Endothelial cell of umbilical vein (primary cell): ENCODE measurements around the gene CDC42. TPM values are rescaled to one million over a fixed set of nuclear protein-coding genes. Genes with fewer than 3 reads are reported as not detected.

Experiments
- BruUV-seq: library from RNA; stranded (reverse); fragments of 400-500 nt; replicated peaks from 2 replicates; lab custom pipeline; 2021; lab: Mats Ljungman, UMichigan
- CTCF ChIA-PET: fragments of 300-600, 350-600 bp; sonication (Branson Sonifier 250); formaldehyde crosslinking; loops from one replicate; lab custom pipeline; 2021; ENCODE audit warnings: antibody characterized with exemption, inconsistent platforms; lab: Charles Lee
- POLR2A ChIA-PET: fragments of 300-600, 350-600 bp; sonication (Branson Sonifier 250); formaldehyde crosslinking; loops from one replicate; lab custom pipeline; 2021; ENCODE audit warnings: antibody characterized with exemption, inconsistent platforms; lab: Charles Lee
- DNase-seq: peaks from one replicate; pipeline ENCODE4 v3.0.0-alpha.2; 2011; ENCODE audit warnings: low read depth, low spot score
- FAIRE-seq: peaks from 2 replicates; lab custom pipeline; 2011; peaks lifted over from hg19 to GRCh38; lab: Jason Lieb, UNC
- H2AFZ ChIP-seq: 2 replicates; pipeline ENCODE4 v1.6.0; 2012; ENCODE audit warnings: low read depth, low read length, control low read depth, inconsistent platforms
- H3K27ac ChIP-seq: 2 replicates; pipeline ENCODE4 v1.5.1; 2011; ENCODE audit warnings: low read depth, mild to moderate bottlenecking, control low read depth, low read length, moderate library complexity; ENCODE audit not compliant: insufficient read depth
- H3K27me3 ChIP-seq, 2 experiments: 2 replicates each; pipeline versions ENCODE4 v1.6.0 to v1.6.1; 2011; ENCODE audit warnings: low read length in 2 of 2, mixed read lengths in 1 of 2; ENCODE audit not compliant: control insufficient read depth in 2 of 2, insufficient read depth in 2 of 2
- H3K36me3 ChIP-seq, 2 experiments: 2 replicates in 1 of 2; 3 replicates in 1 of 2; pipeline ENCODE4 v1.5.1; 2011; ENCODE audit warnings: low read length in 2 of 2, mild to moderate bottlenecking in 1 of 2, moderate library complexity in 1 of 2; ENCODE audit not compliant: control insufficient read depth in 2 of 2, insufficient read depth in 2 of 2; ENCODE audit errors: extremely low read depth in 1 of 2
- H3K4me1 ChIP-seq: 3 replicates; pipeline ENCODE4 v1.5.1; 2011; ENCODE audit warnings: mild to moderate bottlenecking, low read length; ENCODE audit not compliant: control insufficient read depth, insufficient read depth; ENCODE audit errors: extremely low read depth
- H3K4me2 ChIP-seq: 2 replicates; pipeline ENCODE4 v1.6.1; 2011; ENCODE audit warnings: low read length, control low read depth, mixed read lengths; ENCODE audit not compliant: insufficient read depth
- H3K4me3 ChIP-seq, 3 experiments: fragments of 200-600 bp in 1 of 3; sonication (generic), shearing (Covaris generic) in 1 of 3; replicated peaks in 1 of 3; 2 replicates each; pipeline ENCODE4 v1.5.1; 2011 to 2016; ENCODE audit warnings: control low read depth in 3 of 3, low read length in 3 of 3, mild to moderate bottlenecking in 2 of 3, inconsistent platforms in 1 of 3, low read depth in 1 of 3, moderate library complexity in 1 of 3; ENCODE audit not compliant: insufficient read depth in 1 of 3
- H3K79me2 ChIP-seq: 2 replicates; pipeline ENCODE4 v1.6.0; 2012; ENCODE audit warnings: low read length, inconsistent platforms; ENCODE audit not compliant: control insufficient read depth, insufficient read depth
- H3K9ac ChIP-seq: replicated peaks from 2 replicates; pipeline ENCODE3; 2011; ENCODE audit warnings: low read length, control low read depth; ENCODE audit not compliant: insufficient read depth; ENCODE audit errors: extremely low read depth
- H3K9me1 ChIP-seq: replicated peaks from 3 replicates; pipeline ENCODE4 v1.6.0; 2011; ENCODE audit warnings: mild to moderate bottlenecking, low read length; ENCODE audit not compliant: control insufficient read depth, insufficient read depth; ENCODE audit errors: extremely low read depth
- H3K9me3 ChIP-seq: replicated peaks from 2 replicates; pipeline ENCODE4 v1.5.1; 2012; ENCODE audit warnings: low read length, inconsistent platforms; ENCODE audit not compliant: control insufficient read depth, insufficient read depth
- H4K20me1 ChIP-seq: replicated peaks from 2 replicates; pipeline ENCODE3; 2011; ENCODE audit warnings: mild to moderate bottlenecking, low read length; ENCODE audit not compliant: control insufficient read depth, insufficient read depth; ENCODE audit errors: extremely low read depth
- EZH2 ChIP-seq: IDR thresholded peaks from 2 replicates; pipeline ENCODE4 v1.6.1; 2012; ENCODE audit warnings: borderline replicate concordance, low read depth, mild to moderate bottlenecking, moderate library complexity, low read length, inconsistent platforms; ENCODE audit not compliant: severe bottlenecking
- FOS ChIP-seq: IDR thresholded peaks from 2 replicates; pipeline ENCODE4 v1.6.1; 2011; ENCODE audit warnings: mild to moderate bottlenecking, low read length, moderate library complexity, borderline replicate concordance; ENCODE audit not compliant: insufficient read depth
- GATA2 ChIP-seq: IDR thresholded peaks from 2 replicates; pipeline ENCODE4 v1.7.0; 2011; ENCODE audit warnings: low read depth, mild to moderate bottlenecking, moderate library complexity, mixed read lengths, low read length; ENCODE audit not compliant: insufficient read length, insufficient read depth
- JUN ChIP-seq: IDR thresholded peaks from 2 replicates; pipeline ENCODE4 v1.6.1; 2011; ENCODE audit warnings: borderline replicate concordance, low read depth; ENCODE audit not compliant: insufficient read length, insufficient read depth
- MYC ChIP-seq: IDR thresholded peaks from one replicate; pipeline ENCODE4 v1.6.1; 2011; ENCODE audit warnings: mild to moderate bottlenecking, low read depth, low read length
- POLR2A ChIP-seq: IDR thresholded peaks from 2 replicates; pipeline ENCODE4 v1.6.1; 2012; ENCODE audit warnings: low read depth, mild to moderate bottlenecking, control low read depth, low read length
- POLR2AphosphoS5 ChIP-seq: IDR thresholded peaks from 2 replicates; pipeline ENCODE4 v1.6.1; 2012; ENCODE audit warnings: low read depth, mild to moderate bottlenecking, control low read depth, low read length, moderate library complexity; ENCODE audit not compliant: insufficient read depth
- dilution Hi-C: fragments of 300-500 bp; cut with MboI; formaldehyde crosslinking; loops from one replicate; pipeline ENCODE4 v1.15.0; 2019; ENCODE audit warnings: low sequenced_read_pairs; ENCODE audit not compliant: extremely low pct_ligation_motif_present
- intact Hi-C: fragments of 100-400 bp; cut with micrococcal nuclease; formaldehyde crosslinking; loops from one replicate; pipeline ENCODE4 v1.10.0; 2022
- polyA plus RNA-seq, 4 experiments: library from polyadenylated mRNA; depleted of rRNA in 3 of 4; stranded (reverse) in 3 of 4; unstranded in 1 of 4; fragments of >200 nt; gene quantifications; 2 replicates each; pipeline versions ENCODE4 v1.2.1 to v1.2.3, GENCODE V29; 2011 to 2012; ENCODE audit warnings: missing spikeins in 1 of 4
- total RNA-seq: library from RNA; stranded (reverse); gene quantifications from 2 replicates; pipeline ENCODE4 v1.2.3, GENCODE V29; 2021
- TF ChIP-seq, protein P1 (sequence below): IDR thresholded peaks from 2 replicates; pipeline ENCODE4 v1.6.1; 2011; ENCODE audit not compliant: insufficient read depth, insufficient read length
- TF ChIP-seq, protein P2 (sequence below), 2 donors: IDR thresholded peaks; 1 replicate in 1 of 2; 2 replicates in 1 of 2; pipeline ENCODE4 v1.5.1; 2011; ENCODE audit warnings: low read length in 2 of 2, mild to moderate bottlenecking in 2 of 2, moderate library complexity in 2 of 2, control low read depth in 1 of 2, inconsistent platforms in 1 of 2, low read depth in 1 of 2; ENCODE audit not compliant: insufficient read depth in 1 of 2; ENCODE audit errors: extremely low read depth in 1 of 2

Gene CDC42
- total and polyA plus RNA-seq, 2 donors (not counting 3 experiments of a cell fraction or from before 2014, with no cell fraction given): 199 to 381 TPM

DNA sequence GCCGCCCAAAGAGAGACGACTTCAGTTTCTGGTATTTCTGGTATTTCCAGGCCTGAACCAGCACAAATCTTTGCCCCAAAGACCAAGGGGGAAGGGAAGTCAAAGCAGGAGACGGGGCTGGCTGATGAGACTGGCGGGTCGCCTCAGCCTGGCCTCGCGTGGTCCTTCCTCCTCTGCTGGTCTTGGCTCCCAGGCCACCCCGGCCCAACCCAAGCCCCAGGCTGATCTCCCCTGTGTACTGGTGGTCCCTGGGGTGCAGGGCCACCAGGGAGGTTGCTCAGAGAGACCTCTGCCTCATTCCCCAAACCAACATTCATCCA lies 70.5 kb downstream of the CDC42 start:
- CTCF ChIA-PET: interaction anchor here (4.1 kb wide), 1 partner anchor 9 kb away, joined by 24 read pairs; no protein-coding TSS in a partner anchor
- Histone ChIP-seq H3K79me2 (no peaks in the 10 kb centered on the region), H3K4me2 (no peak overlapping the region), H3K9me3 (no peaks in the 10 kb centered on the region), H3K9ac (no peak overlapping the region), H2AFZ (no peak overlapping the region), H3K27me3 (no peaks in the 10 kb centered on the region), H3K9me1 (no peaks in the 10 kb centered on the region), H3K4me3 (no peak overlapping the region), H3K4me1 (peaks cover 2% of the 10 kb centered on the region), H4K20me1 (peaks cover 2% of the 10 kb centered on the region), H3K36me3 (peaks cover 0 to 14% of the 10 kb centered on the region in 2 experiments), H3K27ac (no peak overlapping the region)
- POLR2A ChIA-PET: no interaction called here
- DNase-seq: no peak
- no TSS peak for BruUV-seq
- intact Hi-C loops (no loop called here), dilution Hi-C loops (no loop called here)
- TF ChIP-seq MYC (no peak), FOS (no peak), POLR2A (no peak), POLR2AphosphoS5 (no peak), EZH2 (no peak), JUN (no peak), GATA2 (no peak)
- TF ChIP-seq, protein P1, sequence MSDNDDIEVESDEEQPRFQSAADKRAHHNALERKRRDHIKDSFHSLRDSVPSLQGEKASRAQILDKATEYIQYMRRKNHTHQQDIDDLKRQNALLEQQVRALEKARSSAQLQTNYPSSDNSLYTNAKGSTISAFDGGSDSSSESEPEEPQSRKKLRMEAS: no peak
- TF ChIP-seq, protein P2, sequence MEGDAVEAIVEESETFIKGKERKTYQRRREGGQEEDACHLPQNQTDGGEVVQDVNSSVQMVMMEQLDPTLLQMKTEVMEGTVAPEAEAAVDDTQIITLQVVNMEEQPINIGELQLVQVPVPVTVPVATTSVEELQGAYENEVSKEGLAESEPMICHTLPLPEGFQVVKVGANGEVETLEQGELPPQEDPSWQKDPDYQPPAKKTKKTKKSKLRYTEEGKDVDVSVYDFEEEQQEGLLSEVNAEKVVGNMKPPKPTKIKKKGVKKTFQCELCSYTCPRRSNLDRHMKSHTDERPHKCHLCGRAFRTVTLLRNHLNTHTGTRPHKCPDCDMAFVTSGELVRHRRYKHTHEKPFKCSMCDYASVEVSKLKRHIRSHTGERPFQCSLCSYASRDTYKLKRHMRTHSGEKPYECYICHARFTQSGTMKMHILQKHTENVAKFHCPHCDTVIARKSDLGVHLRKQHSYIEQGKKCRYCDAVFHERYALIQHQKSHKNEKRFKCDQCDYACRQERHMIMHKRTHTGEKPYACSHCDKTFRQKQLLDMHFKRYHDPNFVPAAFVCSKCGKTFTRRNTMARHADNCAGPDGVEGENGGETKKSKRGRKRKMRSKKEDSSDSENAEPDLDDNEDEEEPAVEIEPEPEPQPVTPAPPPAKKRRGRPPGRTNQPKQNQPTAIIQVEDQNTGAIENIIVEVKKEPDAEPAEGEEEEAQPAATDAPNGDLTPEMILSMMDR (IDR thresholded peaks at IDR 0.05; ENCODE audit: extremely low read depth in 1 of 2, insufficient read depth in 1 of 2, low read depth in 1 of 2, low read length in 2 of 2): no peak
- no peak for FAIRE-seq
